Keratinocyte (primary cell): ENCODE measurements around the gene FSIP1. TPM values are rescaled to one million over a fixed set of nuclear protein-coding genes. Genes with fewer than 3 reads are reported as not detected.
A peak's percentile ranks its signal among the peaks of the same experiment; 100 is the strongest.

Source experiments
- DNase-seq: peaks from one replicate; pipeline ENCODE4 v3.0.0-alpha.2; 2011; ENCODE audit warnings: low read depth, missing footprints, low spot score
- FAIRE-seq: peaks from 2 replicates; lab custom pipeline; 2011; peaks lifted over from hg19 to GRCh38; lab: Jason Lieb, UNC
- H2AFZ ChIP-seq: 2 replicates; pipeline ENCODE4 v1.6.0; 2012; ENCODE audit warnings: low read length, control low read depth, inconsistent platforms; ENCODE audit not compliant: control insufficient read depth
- H3K27ac ChIP-seq: 2 replicates; pipeline ENCODE4 v1.5.1; 2011; ENCODE audit warnings: low read length; ENCODE audit not compliant: control insufficient read depth, insufficient read depth
- H3K27me3 ChIP-seq: 3 replicates; pipeline ENCODE4 v1.6.0; 2011; ENCODE audit warnings: low read length; ENCODE audit not compliant: control insufficient read depth, insufficient read depth; ENCODE audit errors: extremely low read depth
- H3K36me3 ChIP-seq, 2 experiments: 2 replicates in 1 of 2; 3 replicates in 1 of 2; pipeline ENCODE4 v1.5.1; 2011; ENCODE audit warnings: low read length in 2 of 2, mild to moderate bottlenecking in 1 of 2; ENCODE audit not compliant: control insufficient read depth in 2 of 2, insufficient read depth in 2 of 2; ENCODE audit errors: extremely low read depth in 1 of 2
- H3K4me1 ChIP-seq: 3 replicates; pipeline ENCODE4 v1.5.1; 2011; ENCODE audit warnings: low read length; ENCODE audit not compliant: control insufficient read depth, insufficient read depth; ENCODE audit errors: extremely low read depth
- H3K4me2 ChIP-seq: 3 replicates; pipeline ENCODE4 v1.6.0; 2011; ENCODE audit warnings: low read depth, low read length; ENCODE audit not compliant: control insufficient read depth, insufficient read depth; ENCODE audit errors: extremely low read depth
- H3K4me3 ChIP-seq, 3 experiments: fragments of 200-600 bp in 1 of 3; sonication (generic) in 1 of 3; 2 replicates in 2 of 3; 3 replicates in 1 of 3; pipeline ENCODE4 v1.5.1; 2011 to 2016; ENCODE audit warnings: low read length in 3 of 3, mild to moderate bottlenecking in 3 of 3, control low read depth in 2 of 3, inconsistent platforms in 1 of 3, low read depth in 1 of 3, mixed read lengths in 1 of 3, mixed run types in 1 of 3, moderate library complexity in 1 of 3; ENCODE audit not compliant: control insufficient read depth in 2 of 3, insufficient read depth in 2 of 3; ENCODE audit errors: extremely low read depth in 1 of 3
- H3K79me2 ChIP-seq: 2 replicates; pipeline ENCODE4 v1.6.0; 2012; ENCODE audit warnings: low read length; ENCODE audit not compliant: control insufficient read depth, insufficient read depth
- H3K9ac ChIP-seq: 3 replicates; pipeline ENCODE4 v1.6.0; 2011; ENCODE audit warnings: low read length; ENCODE audit not compliant: control insufficient read depth, insufficient read depth; ENCODE audit errors: extremely low read depth
- H3K9me1 ChIP-seq: 3 replicates; pipeline ENCODE4 v1.6.0; 2011; ENCODE audit warnings: low read length; ENCODE audit not compliant: control insufficient read depth, insufficient read depth; ENCODE audit errors: extremely low read depth
- H3K9me3 ChIP-seq: 2 replicates; pipeline ENCODE4 v1.5.1; 2012; ENCODE audit warnings: low read depth, low read length; ENCODE audit not compliant: control insufficient read depth
- H4K20me1 ChIP-seq: 3 replicates; pipeline ENCODE4 v1.6.0; 2011; ENCODE audit warnings: low read length; ENCODE audit not compliant: control insufficient read depth, insufficient read depth; ENCODE audit errors: extremely low read depth
- CTCF ChIP-seq, 3 experiments: IDR thresholded peaks in 1 of 3; conservative IDR thresholded peaks in 1 of 3; optimal IDR thresholded peaks in 1 of 3; 2 replicates in 2 of 3; 3 replicates in 1 of 3; pipeline versions ENCODE3 to v1.5.1; 2011; ENCODE audit warnings: low read length in 3 of 3, mild to moderate bottlenecking in 3 of 3, moderate library complexity in 2 of 3, control low read depth in 1 of 3, inconsistent platforms in 1 of 3; ENCODE audit not compliant: insufficient read depth in 2 of 3; ENCODE audit errors: extremely low read depth in 1 of 3
- EZH2 ChIP-seq: IDR thresholded peaks from one replicate; pipeline ENCODE4 v1.6.1; 2012; ENCODE audit warnings: inconsistent platforms, mild to moderate bottlenecking, low read length, moderate library complexity
- dilution Hi-C: fragments of 300-500 bp; cut with MboI; formaldehyde crosslinking; loops from one replicate; pipeline ENCODE4 v1.7.0; 2020; ENCODE audit warnings: low sequenced_read_pairs; ENCODE audit not compliant: extremely low pct_ligation_motif_present
- polyA plus RNA-seq, 5 experiments: library from polyadenylated mRNA; depleted of rRNA in 3 of 5; stranded (reverse) in 3 of 5; stranded (forward) in 1 of 5; unstranded in 1 of 5; fragments of >200 nt; gene quantifications; 1 replicate in 1 of 5; 2 replicates in 3 of 5; 3 replicates in 1 of 5; pipeline versions ENCODE4 v1.2.1 to v1.2.3, GENCODE V29; 2011 to 2012; ENCODE audit warnings: missing spikeins in 2 of 5, low read depth in 1 of 5, low replicate concordance in 1 of 5

Gene FSIP1
- polyA plus RNA-seq, 1 donor (not counting 4 experiments of a cell fraction or from before 2014, with no cell fraction given): 1.5 TPM

- Histone ChIP-seq H3K9ac (no peak overlapping the region), H3K27me3 (no peaks in the 10 kb centered on the region), H3K27ac (no peak overlapping the region), H3K36me3 (peaks cover 48 to 75% of the 10 kb centered on the region in 2 experiments), H3K4me3 (no peak overlapping the region), H2AFZ (no peak overlapping the region), H3K4me1 (no peaks in the 10 kb centered on the region), H3K9me1 (no peaks in the 10 kb centered on the region), H3K9me3 (no peaks in the 10 kb centered on the region), H3K4me2 (no peak overlapping the region), H3K79me2 (no peaks in the 10 kb centered on the region), H4K20me1 (peaks cover 73% of the 10 kb centered on the region)
- TF ChIP-seq CTCF (optimal IDR thresholded peaks at IDR 0.05 in 1 of 3, IDR thresholded peaks at IDR 0.05 in 1 of 3, conservative IDR thresholded peaks at IDR 0.05 in 1 of 3; ENCODE audit: extremely low read depth in 1 of 3, insufficient read depth in 2 of 3, low read length in 3 of 3) (no peak), EZH2 (no peak)
- FAIRE-seq: peak; percentile 78
- dilution Hi-C loops: no loop called here
- DNase-seq: peak; percentile 36
Observed at GRCh38 chr15:39591141-39591895, 191.3 kb downstream of the FSIP1 start.

- no peak for TF ChIP-seq EZH2
- no peak for TF ChIP-seq CTCF (optimal IDR thresholded peaks at IDR 0.05 in 1 of 3, IDR thresholded peaks at IDR 0.05 in 1 of 3, conservative IDR thresholded peaks at IDR 0.05 in 1 of 3; ENCODE audit: extremely low read depth in 1 of 3, insufficient read depth in 2 of 3, low read length in 3 of 3)
- Histone ChIP-seq H3K27ac (no peak overlapping the region), H2AFZ (no peak overlapping the region), H4K20me1 (peaks cover 68% of the 10 kb centered on the region), H3K9me1 (no peaks in the 10 kb centered on the region), H3K4me3 (no peak overlapping the region), H3K79me2 (no peaks in the 10 kb centered on the region), H3K36me3 (peaks cover 47 to 81% of the 10 kb centered on the region in 2 experiments), H3K27me3 (no peaks in the 10 kb centered on the region), H3K9me3 (no peaks in the 10 kb centered on the region), H3K9ac (no peak overlapping the region), H3K4me1 (no peaks in the 10 kb centered on the region), H3K4me2 (no peak overlapping the region)
- FAIRE-seq: peak; percentile 13
- dilution Hi-C loops: no loop called here
- peak; percentile 33 for DNase-seq
Observed at GRCh38 chr15:39589815-39590644, 192.6 kb downstream of the FSIP1 start.
